Mucosa of rectum (tissue), 2 donors: ENCODE measurements around the gene CALHM1.
"Not testable (repeated sequence)": the region's sequence is repeated elsewhere in the genome, so short reads cannot be mapped to it uniquely, and the experiment has no call there.

Experiments
- H3K27ac ChIP-seq, 2 donors: one replicate each; pipeline ENCODE4 v1.7.0; 2013; ENCODE audit warnings: inconsistent platforms in 2 of 2, low read depth in 2 of 2, low read length in 2 of 2
- H3K27me3 ChIP-seq, 2 donors: one replicate each; pipeline ENCODE4 v1.7.0; 2013; ENCODE audit warnings: low read length in 2 of 2; ENCODE audit not compliant: control insufficient read depth in 2 of 2, insufficient read depth in 2 of 2
- H3K36me3 ChIP-seq, 2 donors: one replicate each; pipeline ENCODE4 v1.7.0; 2013; ENCODE audit warnings: low read length in 2 of 2; ENCODE audit not compliant: control insufficient read depth in 2 of 2, insufficient read depth in 2 of 2
- H3K4me1 ChIP-seq, 2 donors: one replicate each; pipeline ENCODE4 v1.7.0; 2013; ENCODE audit warnings: low read length in 2 of 2, mild to moderate bottlenecking in 1 of 2; ENCODE audit not compliant: control insufficient read depth in 2 of 2, insufficient read depth in 2 of 2
- H3K4me3 ChIP-seq, 2 donors: one replicate each; pipeline ENCODE4 v1.7.0; 2013; ENCODE audit warnings: low read length in 2 of 2
- H3K9ac ChIP-seq, 2 donors: one replicate each; pipeline ENCODE4 v1.7.0; 2013; ENCODE audit warnings: low read length in 2 of 2, low read depth in 1 of 2, mild to moderate bottlenecking in 1 of 2
- H3K9me3 ChIP-seq, 2 donors: one replicate each; pipeline ENCODE4 v1.7.0; 2013; ENCODE audit warnings: low read length in 2 of 2; ENCODE audit not compliant: control insufficient read depth in 2 of 2
- donor health status: healthy.
- donor health status: Normal muscosa, but diverticular disease.

The CALHM1 gene

GRCh38 chr10:103433858-103434257, 24.8 kb downstream of the CALHM1 start:
- Histone ChIP-seq H3K27ac (no peak overlapping the region), H3K27me3 (no peaks in the 10 kb centered on the region), H3K9ac (no peak overlapping the region), H3K36me3 (peaks cover 39 to 58% of the 10 kb centered on the region in 2 donors), H3K4me1 (no peaks in the 10 kb centered on the region), H3K4me3 (no peak overlapping the region), H3K9me3 (no peaks in the 10 kb centered on the region)

GRCh38 chr10:103431902-103432301, 26.8 kb downstream of the CALHM1 start:
- Histone ChIP-seq H3K4me3 (no peak overlapping the region), H3K27ac (no peak overlapping the region), H3K36me3 (peaks cover 39 to 58% of the 10 kb centered on the region in 2 donors), H3K9ac (no peak overlapping the region), H3K4me1 (no peaks in the 10 kb centered on the region), H3K27me3 (no peaks in the 10 kb centered on the region), H3K9me3 (no peaks in the 10 kb centered on the region)

- Histone ChIP-seq H3K27ac (no peak overlapping the region), H3K9me3 (no peaks in the 10 kb centered on the region), H3K27me3 (no peaks in the 10 kb centered on the region), H3K36me3 (peaks cover 42 to 55% of the 10 kb centered on the region in 2 donors), H3K9ac (no peak overlapping the region), H3K4me3 (no peak overlapping the region), H3K4me1 (no peaks in the 10 kb centered on the region)
Observed at GRCh38 chr10:103429647-103430046, 29.1 kb downstream of the CALHM1 start.

GRCh38 chr10:103428989-103429643, 29.6 kb downstream of the CALHM1 start:
- Histone ChIP-seq H3K9ac (no peak overlapping the region), H3K27ac (no peak overlapping the region), H3K4me3 (no peak overlapping the region), H3K4me1 (no peaks in the 10 kb centered on the region), H3K36me3 (peaks cover 44 to 55% of the 10 kb centered on the region in 2 donors), H3K27me3 (no peaks in the 10 kb centered on the region), H3K9me3 (no peaks in the 10 kb centered on the region)

GRCh38 chr10:103427866-103428265, 30.8 kb downstream of the CALHM1 start:
- Histone ChIP-seq H3K4me1 (no peaks in the 10 kb centered on the region), H3K36me3 (peaks cover 50 to 64% of the 10 kb centered on the region in 2 donors), H3K27me3 (no peaks in the 10 kb centered on the region), H3K9me3 (no peaks in the 10 kb centered on the region), H3K27ac (no peak overlapping the region), H3K9ac (no peak overlapping the region), H3K4me3 (no peak overlapping the region)

GRCh38 chr10:103423748-103424147, 35.0 kb downstream of the CALHM1 start:
- Histone ChIP-seq H3K27ac (no peak overlapping the region), H3K9ac (no peak overlapping the region), H3K27me3 (no peaks in the 10 kb centered on the region), H3K4me3 (no peak overlapping the region), H3K4me1 (no peaks in the 10 kb centered on the region), H3K36me3 (peaks cover 60 to 73% of the 10 kb centered on the region in 2 donors), H3K9me3 (no peaks in the 10 kb centered on the region)

- Histone ChIP-seq H3K4me3 (no peak overlapping the region), H3K9ac (no peak overlapping the region), H3K9me3 (no peaks in the 10 kb centered on the region), H3K27ac (no peak overlapping the region), H3K4me1 (no peaks in the 10 kb centered on the region), H3K36me3 (peaks cover 76 to 85% of the 10 kb centered on the region in 2 donors), H3K27me3 (no peaks in the 10 kb centered on the region)
Observed at GRCh38 chr10:103419101-103419500, 39.6 kb downstream of the CALHM1 start.

- Histone ChIP-seq H3K4me1 (no peaks in the 10 kb centered on the region), H3K36me3 (peaks cover 79 to 85% of the 10 kb centered on the region in 2 donors), H3K9me3 (no peaks in the 10 kb centered on the region), H3K27ac (no peak overlapping the region), H3K4me3 (no peak overlapping the region), H3K9ac (no peak overlapping the region), H3K27me3 (no peaks in the 10 kb centered on the region)
Observed at GRCh38 chr10:103417601-103418000, 41.1 kb downstream of the CALHM1 start.

GRCh38 chr10:103417148-103417469, 41.6 kb downstream of the CALHM1 start:
- H3K9me3 ChIP-seq, H3K4me1 ChIP-seq, H3K9ac ChIP-seq, H3K27ac ChIP-seq, H3K27me3 ChIP-seq, H3K4me3 ChIP-seq: not testable (repeated sequence)
- peaks cover 78 to 83% of the 10 kb centered on the region in 2 donors for H3K36me3 ChIP-seq

- Histone ChIP-seq H3K27ac (no peak overlapping the region), H3K9me3 (no peaks in the 10 kb centered on the region), H3K36me3 (peaks cover 78 to 86% of the 10 kb centered on the region in 2 donors)
Observed at GRCh38 chr10:103416436-103417147, 42.1 kb downstream of the CALHM1 start.

More at GRCh38 chr10:103416436-103417147, 42.1 kb downstream of the CALHM1 start:
- H3K4me1 ChIP-seq: no peaks in the 10 kb centered on the region
- H3K9ac ChIP-seq: no peak overlapping the region
- H3K4me3 ChIP-seq: no peak overlapping the region
- H3K27me3 ChIP-seq: no peaks in the 10 kb centered on the region
